Measurements from ENCODE around the gene FYN.
"Not testable (repeated sequence)": the region's sequence is repeated elsewhere in the genome, so short reads cannot be mapped to it uniquely, and the experiment has no call there.

Gene FYN

DNA sequence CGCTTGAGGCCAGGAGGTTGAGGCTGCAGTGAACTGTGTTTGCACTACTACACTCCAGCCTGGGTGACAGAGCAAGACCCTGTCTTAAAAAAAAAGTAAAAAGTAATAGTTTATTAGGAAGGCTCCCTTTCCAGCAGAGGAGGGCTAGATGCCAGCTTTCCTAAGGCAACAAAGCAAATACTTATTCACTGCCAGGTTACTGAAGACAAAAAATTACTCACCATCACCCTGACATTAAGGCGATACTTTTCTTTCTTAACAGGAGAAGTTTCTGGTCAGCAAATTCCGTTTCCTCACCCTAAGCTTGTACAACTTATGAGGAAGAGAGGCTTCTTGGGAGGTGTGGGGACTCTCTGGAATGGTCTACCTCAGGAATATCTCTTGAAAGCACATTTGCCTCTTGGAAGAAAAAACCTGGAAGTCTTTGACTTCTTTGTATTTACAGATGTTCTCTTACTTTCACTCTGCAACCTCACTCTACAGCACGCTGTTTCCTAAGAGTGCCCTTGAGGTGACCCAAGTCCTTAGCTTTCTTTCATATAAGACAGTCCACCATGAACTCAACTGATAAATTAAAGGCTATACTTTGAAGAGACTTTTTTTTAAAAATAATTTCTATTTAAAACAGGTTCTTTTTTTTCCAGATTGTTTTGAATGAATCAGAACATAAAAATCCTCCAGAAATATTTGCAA, 214.6 kb downstream of the FYN start:
- no peak for DNase-seq (ENCODE audit: low spot score)

- no peak for DNase-seq (ENCODE audit: low spot score)
These were observed 216.1 kb downstream of the FYN start for GRCh38 chr6:111657146-111657545.

DNA sequence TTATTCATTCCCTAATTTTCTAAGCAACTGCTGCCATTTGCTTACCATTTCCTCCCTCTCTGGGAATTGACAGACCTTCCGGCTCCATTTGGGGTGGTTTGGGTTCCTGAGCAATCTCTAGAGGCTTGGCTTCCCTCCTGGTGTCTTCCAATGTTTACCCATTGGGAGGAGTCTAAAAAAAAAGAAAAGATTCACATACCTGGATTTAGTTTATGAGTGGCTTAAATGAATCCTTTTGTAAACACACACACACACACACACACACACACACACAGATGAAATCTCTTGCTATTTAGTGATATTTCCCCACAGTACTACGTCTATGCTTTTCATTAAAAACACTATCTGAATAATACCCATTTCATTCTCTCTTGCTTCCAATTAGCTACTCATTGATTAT, 219.3 kb downstream of the FYN start:
- no peak for DNase-seq (ENCODE audit: low spot score)

- no peak for DNase-seq (ENCODE audit: low spot score)
These were observed 219.8 kb downstream of the FYN start for GRCh38 chr6:111653434-111653833.

DNA sequence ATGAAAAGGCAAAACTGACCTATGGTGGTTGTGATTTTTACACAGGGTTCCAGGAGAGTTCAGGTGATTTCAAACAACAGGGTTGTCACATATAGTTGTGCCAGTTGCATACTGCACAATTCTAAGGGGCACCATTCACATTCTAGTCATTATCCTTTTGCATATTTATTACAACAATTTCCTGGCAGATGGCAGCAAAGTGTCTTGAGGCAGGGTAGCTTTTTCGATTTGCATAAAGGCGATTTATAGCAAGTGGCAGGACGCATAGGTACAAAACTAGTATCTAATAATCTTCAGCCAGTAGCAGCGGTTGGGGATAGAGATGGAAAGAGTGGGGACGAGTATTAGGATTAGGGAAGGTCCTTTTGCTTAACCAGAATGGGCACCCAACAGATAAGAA, 221.1 kb downstream of the FYN start:
- DNase-seq (ENCODE audit: low spot score): no peak

DNA sequence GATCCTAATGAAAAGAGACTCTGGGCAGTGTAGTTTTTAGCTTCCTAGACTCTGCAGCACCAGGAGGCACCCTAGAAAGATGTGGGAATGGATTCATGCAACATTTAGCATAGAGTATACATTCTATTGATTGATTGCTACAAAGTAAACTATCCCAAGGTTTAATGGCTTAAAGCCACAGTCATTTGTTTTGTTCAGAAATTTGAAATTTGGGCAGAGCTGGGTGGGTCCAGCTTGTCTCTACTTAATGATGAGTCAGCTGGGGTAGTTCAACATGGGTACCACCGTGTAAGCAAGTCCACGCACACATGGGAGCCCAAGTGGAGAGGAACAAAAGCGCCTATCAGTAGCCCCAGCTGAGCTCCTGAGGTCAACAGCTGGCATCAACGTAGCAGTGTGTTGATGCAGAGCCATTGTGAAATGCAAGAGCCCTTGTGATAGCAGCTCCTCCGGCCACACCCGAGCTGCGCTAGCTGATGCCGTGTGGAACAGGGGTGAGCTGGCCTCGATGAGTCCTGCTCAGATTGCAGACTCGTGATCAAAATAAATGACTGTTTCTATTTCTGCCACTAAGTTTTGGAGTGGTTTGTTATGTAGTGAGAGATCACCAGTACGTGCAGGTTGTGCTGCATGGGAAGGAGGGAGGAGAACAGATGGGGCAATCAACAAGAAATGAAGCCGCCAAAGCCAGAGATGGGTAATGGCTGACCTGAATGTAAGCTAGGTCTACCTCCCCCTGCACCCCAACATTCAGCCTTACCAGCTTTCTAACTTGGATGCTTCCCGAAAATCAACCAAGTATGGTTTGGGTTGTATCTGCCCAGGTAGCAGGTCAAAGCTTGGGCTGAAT, 221.8 kb downstream of the FYN start:
- DNase-seq (ENCODE audit: low spot score): no peak

GRCh38 chr6:111650049-111650448, 223.2 kb downstream of the FYN start:
- no peak for DNase-seq (ENCODE audit: low spot score)

GRCh38 chr6:111648100-111648499, 225.2 kb downstream of the FYN start:
- no peak for DNase-seq (ENCODE audit: low spot score)

GRCh38 chr6:111646942-111647341, 226.3 kb downstream of the FYN start:
- no peak for DNase-seq (ENCODE audit: low spot score)

DNA sequence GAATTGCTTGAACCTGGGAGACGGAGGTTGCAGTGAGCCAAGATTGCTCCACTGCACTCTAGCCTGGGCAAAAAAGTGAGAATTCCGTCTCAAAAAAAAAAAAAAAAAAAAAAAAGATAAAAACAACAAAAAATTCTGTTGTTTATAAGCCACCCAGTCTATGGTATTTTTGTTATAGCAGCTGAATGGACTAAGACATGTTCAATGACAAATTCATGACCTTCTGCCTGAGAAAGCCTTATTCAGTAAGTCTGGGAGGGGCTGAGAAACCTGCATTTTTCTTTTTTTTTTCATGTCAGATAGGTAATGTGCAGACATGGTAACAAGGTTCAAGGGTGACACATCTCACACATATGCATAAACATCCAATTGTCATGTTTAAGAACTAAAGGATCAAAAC, 227.2 kb downstream of the FYN start:
- DNase-seq (ENCODE audit: low spot score): no peak

DNA sequence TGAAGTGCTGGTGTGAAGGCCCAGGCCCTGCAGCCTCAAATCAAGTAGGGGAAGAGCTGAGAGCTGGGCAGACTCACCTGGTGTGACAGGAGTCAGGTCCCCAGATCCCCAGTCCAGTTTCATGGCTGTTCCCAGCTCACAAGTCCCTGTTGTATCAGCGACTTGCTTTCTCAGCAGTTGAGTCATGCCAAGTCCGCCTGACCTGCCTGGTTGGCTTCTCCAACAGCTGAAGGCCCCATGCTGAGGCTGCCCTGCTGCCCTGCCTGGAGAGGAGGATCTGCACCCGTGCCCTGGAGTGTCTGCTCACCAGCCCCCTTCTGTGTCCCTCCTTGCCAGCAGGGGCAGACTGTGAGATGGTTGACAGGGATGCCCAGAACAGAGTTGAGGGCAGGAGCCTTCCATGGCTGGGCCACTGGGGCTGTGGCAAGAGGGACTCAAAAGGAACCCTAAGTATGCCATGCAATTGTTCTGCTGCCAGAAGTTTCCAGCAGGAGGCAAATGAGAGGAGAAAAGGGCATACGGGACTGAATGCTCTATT, 228.3 kb downstream of the FYN start:
- DNase-seq (ENCODE audit: low spot score): no peak

DNA sequence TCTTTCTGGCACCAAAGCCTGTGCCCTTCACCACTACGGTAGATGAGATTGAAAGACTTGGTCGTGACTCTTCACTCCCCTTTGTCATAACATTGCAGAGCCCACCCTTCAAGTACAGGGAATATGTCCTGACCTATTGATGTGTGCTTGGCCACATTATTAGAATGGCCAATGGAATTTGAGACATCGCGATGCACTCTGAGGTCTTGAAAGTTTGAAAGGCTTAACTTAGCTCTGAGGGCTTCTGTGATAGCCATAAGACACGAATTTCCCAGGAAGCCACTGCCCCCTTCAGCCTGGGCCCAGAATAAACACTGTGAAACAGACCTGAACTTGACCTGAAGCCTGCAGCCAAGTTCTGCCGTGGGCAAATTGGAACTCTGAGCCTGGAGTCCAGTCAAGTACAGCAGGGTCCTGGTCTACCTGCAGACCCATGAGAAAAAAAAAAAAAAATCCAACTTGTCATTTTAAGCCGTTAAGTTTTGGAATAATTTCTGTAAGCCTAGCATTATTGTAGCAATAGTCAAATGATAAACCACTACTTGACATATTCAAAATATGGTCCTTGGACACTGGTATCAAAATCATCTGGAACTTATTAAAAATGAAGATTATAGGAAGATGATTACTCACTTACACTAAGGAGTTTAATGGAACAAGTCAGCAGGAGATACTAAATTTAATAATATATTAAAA, 230.6 kb downstream of the FYN start:
- DNase-seq (ENCODE audit: low spot score): peak; percentile 62

DNA sequence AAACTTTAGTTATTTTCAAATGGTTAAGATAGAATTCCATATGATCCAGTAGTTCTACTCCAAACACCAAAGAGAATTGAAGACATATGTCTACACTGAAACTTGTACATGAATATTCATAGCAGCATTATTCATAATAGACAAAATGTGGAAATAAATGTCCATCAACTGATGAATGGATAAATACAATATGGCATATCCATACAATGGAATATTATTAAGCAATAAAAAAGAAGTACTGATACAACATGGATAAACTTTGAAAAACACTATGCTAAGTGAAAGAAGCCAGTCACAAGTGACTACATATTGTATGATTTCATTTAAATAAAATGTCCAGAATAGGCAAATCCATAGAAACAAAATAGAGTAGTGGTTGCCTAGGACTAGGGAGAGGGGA, 234.0 kb downstream of the FYN start:
- DNase-seq (ENCODE audit: low spot score): no peak

- DNase-seq (ENCODE audit: low spot score): not testable (repeated sequence)
These were observed 238.3 kb downstream of the FYN start for GRCh38 chr6:111634981-111635380.

GRCh38 chr6:111633822-111634221, 239.4 kb downstream of the FYN start:
- DNase-seq (ENCODE audit: low spot score): no peak

- no peak for DNase-seq (ENCODE audit: low spot score)
These were observed 240.6 kb downstream of the FYN start for GRCh38 chr6:111632468-111633247.

- no peak for DNase-seq (ENCODE audit: low spot score)
These were observed 241.3 kb downstream of the FYN start for GRCh38 chr6:111631903-111632460.

- DNase-seq (ENCODE audit: low spot score): no peak
These were observed 242.2 kb downstream of the FYN start for GRCh38 chr6:111631018-111631417.

DNA sequence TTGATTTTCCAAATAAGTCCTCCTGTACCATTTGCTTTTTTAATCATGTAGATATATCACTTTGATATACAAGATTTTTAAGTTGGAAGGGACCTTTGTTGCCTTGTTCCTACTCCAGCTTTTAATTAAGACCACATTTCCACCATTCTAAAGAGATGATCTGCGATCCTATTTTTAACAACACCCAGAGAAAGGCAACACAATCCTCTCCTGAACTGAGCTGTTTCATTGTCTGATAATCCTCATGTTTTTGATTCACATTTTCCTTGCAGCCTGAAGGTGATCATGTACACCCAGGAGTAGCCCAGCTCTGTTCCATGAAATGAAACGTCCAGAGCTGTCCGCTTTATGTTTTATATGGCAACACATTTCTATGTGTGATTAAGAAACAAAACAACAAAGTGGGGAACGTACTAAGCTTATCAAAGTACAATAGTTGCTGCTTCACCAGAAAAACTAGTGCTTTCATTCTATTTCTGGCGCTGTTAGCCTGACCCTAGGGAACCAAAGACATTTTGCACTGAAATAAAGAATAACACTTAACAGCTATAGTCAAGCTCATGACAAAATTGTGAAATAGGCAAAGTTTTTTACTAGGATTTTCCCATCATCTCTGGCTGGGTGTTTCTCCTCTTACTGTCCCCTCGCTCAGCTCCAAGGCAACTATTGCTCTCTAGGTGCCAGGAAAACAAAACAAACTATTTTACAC, 245.0 kb downstream of the FYN start:
- no peak for DNase-seq (ENCODE audit: low spot score)

DNA sequence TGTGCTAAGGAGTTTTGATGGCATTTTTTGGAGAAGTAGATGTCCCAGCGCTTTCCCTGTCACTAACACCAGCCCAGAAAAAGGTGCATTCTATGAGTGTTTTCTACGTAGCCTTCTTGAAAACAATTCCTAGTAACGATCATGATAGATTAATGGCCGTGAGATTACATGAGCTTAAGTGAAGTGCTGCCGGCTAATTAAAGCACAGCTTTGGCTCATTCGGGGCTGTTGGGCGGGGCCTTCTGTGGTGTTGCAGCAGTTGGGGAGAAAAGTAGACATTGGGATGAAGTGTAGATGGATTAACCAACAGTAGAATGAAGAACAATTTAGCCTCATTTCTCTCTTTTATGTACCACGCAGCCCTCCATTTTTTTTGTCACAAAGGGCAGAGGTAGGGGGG, 246.8 kb downstream of the FYN start:
- no peak for DNase-seq (ENCODE audit: low spot score)

Measured in HuH-7 (cell line).